Transverse colon (tissue), 4 donors: Measurements from ENCODE around the gene TSTD1.

Experiments
- EP300 ChIP-seq: sonication (generic); formaldehyde crosslinking; IDR thresholded peaks from one replicate; pipeline ENCODE4 v1.6.1; 2017; ENCODE audit warnings: antibody characterized with exemption, low read depth
- POLR2A ChIP-seq: fragments of 450-650 bp; IDR thresholded peaks from one replicate; pipeline ENCODE4 v1.6.1; 2016; ENCODE audit warnings: antibody characterized with exemption, mild to moderate bottlenecking, moderate library complexity
- POLR2AphosphoS5 ChIP-seq, 3 donors: sonication (generic); formaldehyde crosslinking; IDR thresholded peaks; one replicate each; pipeline ENCODE4 v1.6.1; 2016; ENCODE audit warnings: antibody characterized with exemption in 3 of 3
- TF ChIP-seq, protein P1 (sequence below), 5 experiments: fragments of 200-600 bp in 3 of 5; fragments of 450-650 bp in 2 of 5; sonication (generic) in 3 of 5; IDR thresholded peaks; 1 replicate in 2 of 5; 2 replicates in 3 of 5; pipeline ENCODE4 v1.5.1; 2016 to 2017; ENCODE audit warnings: antibody characterized with exemption in 5 of 5, inconsistent platforms in 3 of 5, mild to moderate bottlenecking in 2 of 5, moderate library complexity in 1 of 5

DNA sequence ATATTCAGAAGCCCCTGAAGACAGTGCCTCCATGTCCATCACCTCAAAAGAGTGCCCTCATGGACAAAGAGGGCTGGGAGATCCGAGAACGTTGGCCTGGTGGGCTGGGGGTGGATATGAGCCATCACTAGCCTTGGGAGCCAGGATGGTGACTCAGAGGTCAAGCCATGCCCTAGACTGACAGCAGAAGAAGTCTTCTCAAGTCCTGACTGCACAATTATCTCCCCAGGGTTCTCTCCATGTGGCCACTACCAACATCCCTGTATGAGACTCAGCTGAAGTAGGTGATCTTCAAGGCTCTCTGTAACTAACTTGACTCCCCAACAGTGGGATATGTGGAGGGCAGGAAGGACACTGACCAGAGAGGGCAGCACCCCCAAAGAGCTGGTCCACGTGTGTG is 14.1 kb upstream of the TSTD1 start:
- TF ChIP-seq, protein P1, sequence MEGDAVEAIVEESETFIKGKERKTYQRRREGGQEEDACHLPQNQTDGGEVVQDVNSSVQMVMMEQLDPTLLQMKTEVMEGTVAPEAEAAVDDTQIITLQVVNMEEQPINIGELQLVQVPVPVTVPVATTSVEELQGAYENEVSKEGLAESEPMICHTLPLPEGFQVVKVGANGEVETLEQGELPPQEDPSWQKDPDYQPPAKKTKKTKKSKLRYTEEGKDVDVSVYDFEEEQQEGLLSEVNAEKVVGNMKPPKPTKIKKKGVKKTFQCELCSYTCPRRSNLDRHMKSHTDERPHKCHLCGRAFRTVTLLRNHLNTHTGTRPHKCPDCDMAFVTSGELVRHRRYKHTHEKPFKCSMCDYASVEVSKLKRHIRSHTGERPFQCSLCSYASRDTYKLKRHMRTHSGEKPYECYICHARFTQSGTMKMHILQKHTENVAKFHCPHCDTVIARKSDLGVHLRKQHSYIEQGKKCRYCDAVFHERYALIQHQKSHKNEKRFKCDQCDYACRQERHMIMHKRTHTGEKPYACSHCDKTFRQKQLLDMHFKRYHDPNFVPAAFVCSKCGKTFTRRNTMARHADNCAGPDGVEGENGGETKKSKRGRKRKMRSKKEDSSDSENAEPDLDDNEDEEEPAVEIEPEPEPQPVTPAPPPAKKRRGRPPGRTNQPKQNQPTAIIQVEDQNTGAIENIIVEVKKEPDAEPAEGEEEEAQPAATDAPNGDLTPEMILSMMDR (IDR thresholded peaks at IDR 0.05): no peak
- TF ChIP-seq EP300 (no peak), POLR2A (no peak), POLR2AphosphoS5 (IDR thresholded peaks at IDR 0.05) (no peak)
